ENCODE measurements around the gene TTLL10. TPM values are rescaled to one million over a fixed set of nuclear protein-coding genes. Genes with fewer than 3 reads are reported as not detected.

The TTLL10 gene
- total RNA-seq, 1 experiment from 2014 or later: 4.0 TPM

DNA sequence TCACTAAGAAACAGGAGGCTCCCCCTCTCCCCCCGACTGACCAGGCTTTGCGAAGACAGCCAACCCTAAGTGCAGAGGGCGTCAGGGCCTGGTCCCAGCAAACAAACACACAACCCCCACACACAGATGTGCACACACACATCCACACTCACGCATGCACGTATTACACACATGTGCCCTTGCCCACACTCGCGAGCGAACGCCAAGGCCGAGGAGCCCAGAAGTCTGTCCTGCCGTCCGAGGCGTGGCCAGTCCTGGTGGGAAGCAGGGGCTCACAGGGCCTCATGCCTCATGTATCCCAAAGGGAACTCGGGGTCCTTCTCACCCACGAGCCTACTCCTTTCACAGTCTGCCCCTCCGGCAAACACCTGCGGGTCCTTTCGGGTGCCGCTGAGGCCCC lies 56.1 kb downstream of the TTLL10 start:
- H3K36me3 ChIP-seq (ENCODE audit: low read depth): no peaks in the 10 kb centered on the region
- H3K27me3 ChIP-seq (ENCODE audit: insufficient read depth, low read depth): no peaks in the 10 kb centered on the region
- H3K4me3 ChIP-seq: no peak overlapping the region
- no TSS peak for BruUV-seq (replicated peaks)
- TF ChIP-seq EZH2 (IDR thresholded peaks at IDR 0.05; ENCODE audit: low read depth) (no peak), CTCF (conservative IDR thresholded peaks at IDR 0.05) (no peak)
- H3K9me3 ChIP-seq (ENCODE audit: insufficient read depth, low read depth): no peaks in the 10 kb centered on the region
- intact Hi-C loops (cut with micrococcal nuclease; ENCODE audit: unreplicated experiment): loop anchor here (2.0 to 10.0 kb wide), 2 partner anchors 107 to 245 kb away; partner anchors contain the start of gene PERM1
- no peak for DNase-seq
- H3K4me2 ChIP-seq: peak overlapping the region; percentile 85; the same call in 1 of the 2 replicates
- peaks cover 12% of the 10 kb centered on the region; the same call in 1 of the 2 replicates for H3F3A ChIP-seq (ENCODE audit: insufficient read depth, low read depth)
- no peak overlapping the region for H2AFZ ChIP-seq
- H3K27ac ChIP-seq: no peak overlapping the region
- peaks cover 76% of the 10 kb centered on the region for H3K79me2 ChIP-seq (ENCODE audit: low read depth)
- H3K4me1 ChIP-seq (replicated peaks; ENCODE audit: insufficient read depth): peaks cover 26% of the 10 kb centered on the region
- peaks cover 31% of the 10 kb centered on the region for H4K20me1 ChIP-seq (ENCODE audit: insufficient read depth)
- CTCF ChIA-PET: no interaction called here
- H3K9me2 ChIP-seq (ENCODE audit: insufficient read depth): no peaks in the 10 kb centered on the region
- POLR2A ChIA-PET (ENCODE audit: unreplicated experiment): no interaction called here

DNA sequence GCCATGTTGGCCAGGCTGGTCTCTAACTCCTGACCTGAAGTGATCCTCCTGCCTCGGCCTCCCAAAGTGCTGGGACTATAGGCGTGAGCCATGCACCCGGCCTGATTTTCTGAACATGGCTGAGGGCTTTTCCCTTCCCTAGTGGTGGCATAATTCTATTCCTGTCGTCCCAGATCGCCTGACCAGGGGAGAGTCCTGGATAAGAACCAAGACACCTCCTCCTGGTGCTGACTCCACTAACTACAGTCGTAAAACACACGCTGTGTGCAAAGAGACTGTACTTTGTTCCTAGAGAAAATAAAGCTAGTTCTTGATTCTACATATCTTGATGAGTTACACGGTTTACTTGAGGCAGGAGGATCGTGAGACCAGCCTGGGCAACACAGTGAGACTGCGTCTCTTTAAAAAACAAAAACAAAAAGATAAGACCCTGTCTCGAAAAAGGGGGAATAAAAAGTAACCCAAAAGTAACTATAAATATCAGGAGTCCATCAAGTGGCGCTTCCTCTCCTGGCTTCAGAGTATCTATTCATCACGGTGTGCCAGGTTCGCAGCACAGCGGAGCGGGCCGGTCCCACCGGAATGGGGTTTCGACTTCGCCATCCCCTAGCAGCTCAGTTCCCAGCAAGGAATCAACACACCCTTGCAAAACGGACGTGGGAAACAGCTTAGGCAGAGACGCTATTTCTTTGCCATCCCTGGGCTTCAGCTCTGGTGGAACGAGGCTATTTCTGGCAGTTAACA lies 57.1 kb downstream of the TTLL10 start:
- peak overlapping the region; percentile 89 for H2AFZ ChIP-seq
- POLR2A ChIA-PET (ENCODE audit: unreplicated experiment): interaction anchor here (0.5 kb wide), 1 partner anchor 245 kb away, joined by 3 read pairs; no protein-coding TSS in a partner anchor

More for the DNA sequence above, 57.1 kb downstream of the TTLL10 start:
- Histone ChIP-seq H3K27me3 (ENCODE audit: insufficient read depth, low read depth) (no peaks in the 10 kb centered on the region), H3K27ac (peak overlapping the region; percentile 32), H4K20me1 (ENCODE audit: insufficient read depth) (peaks cover 28% of the 10 kb centered on the region), H3K4me2 (peak overlapping the region; percentile 85), H3K36me3 (ENCODE audit: low read depth) (no peaks in the 10 kb centered on the region), H3K4me3 (peak overlapping the region; percentile 99), H3F3A (ENCODE audit: insufficient read depth, low read depth) (peaks cover 23% of the 10 kb centered on the region; the same call in 1 of the 2 replicates), H3K79me2 (ENCODE audit: low read depth) (peaks cover 83% of the 10 kb centered on the region), H3K9me2 (ENCODE audit: insufficient read depth) (no peaks in the 10 kb centered on the region), H3K4me1 (replicated peaks; ENCODE audit: insufficient read depth) (peaks cover 28% of the 10 kb centered on the region), H3K9me3 (ENCODE audit: insufficient read depth, low read depth) (no peaks in the 10 kb centered on the region)
- intact Hi-C loops (cut with micrococcal nuclease; ENCODE audit: unreplicated experiment): loop anchor here (1.0 to 10.0 kb wide), 3 partner anchors 69 to 246 kb away; partner anchors contain the start of gene PERM1
- TSS peak; percentile 83 for BruUV-seq (replicated peaks)
- CTCF ChIA-PET: interaction anchor here (0.5 to 0.6 kb wide), 3 partner anchors 67 to 326 kb away, joined by 3 to 7 read pairs (median 3); no protein-coding TSS in a partner anchor
- DNase-seq: peak in 1 of 2 experiments; percentile 58
- peak; percentile 52 for TF ChIP-seq CTCF (conservative IDR thresholded peaks at IDR 0.05)
- no peak for TF ChIP-seq EZH2 (IDR thresholded peaks at IDR 0.05; ENCODE audit: low read depth)

Measured in PC-9 (cell line).